ENCODE data around the gene SNRPD2. TPM values are rescaled to one million over a fixed set of nuclear protein-coding genes. Genes with fewer than 3 reads are reported as not detected.
"Not testable (repeated sequence)": the region's sequence is repeated elsewhere in the genome, so short reads cannot be mapped to it uniquely, and the experiment has no call there.

The SNRPD2 gene
- 100 to 1,000 TPM; 634 to 652 TPM for total RNA-seq

DNA sequence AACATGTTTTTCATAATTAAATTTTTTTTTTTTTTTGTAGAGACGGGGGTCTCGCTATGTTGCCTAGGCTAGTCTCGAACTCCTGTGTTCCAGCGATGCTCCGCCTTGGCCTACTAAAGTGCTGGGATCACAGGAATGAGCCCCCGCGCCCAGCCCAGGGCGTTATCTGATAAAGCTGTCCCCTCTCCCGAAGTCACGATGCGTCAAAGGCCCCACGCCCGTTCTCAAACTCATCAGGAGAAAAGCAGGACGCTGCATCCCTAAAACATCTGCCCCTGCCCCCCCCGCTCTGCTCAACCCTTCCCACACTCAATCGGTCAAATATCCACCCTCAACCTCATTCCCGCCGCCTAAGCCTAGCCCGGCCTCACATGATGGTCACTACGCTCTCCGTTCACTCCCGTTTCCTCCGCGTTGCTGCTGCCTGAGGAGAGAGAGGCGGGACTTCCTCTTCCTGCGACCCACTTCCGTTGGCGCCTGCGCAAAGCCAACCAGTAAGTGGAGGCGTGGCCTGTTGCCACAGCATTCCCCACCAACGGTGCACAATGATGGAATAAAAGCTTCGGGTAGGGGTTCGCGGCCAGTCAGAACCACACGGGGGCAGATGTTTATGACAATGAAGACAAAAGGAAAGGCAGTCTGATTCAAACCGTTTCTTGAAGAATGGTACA is at the start of gene SNRPD2:
Gene SNRPD2, minus strand, starts transcription at position 438 of the 671 bp plus-strand sequence. Its CDS starts 65 bp downstream, at position 373.
- peak; percentile 95 for DNase-seq
- Mint-ChIP-seq H3K9me3 (ENCODE audit: insufficient read depth) (no peaks in the 10 kb centered on the region), H3K36me3 (ENCODE audit: low read depth) (peaks cover 40% of the 10 kb centered on the region), H3K27me3 (ENCODE audit: low read depth) (no peaks in the 10 kb centered on the region), H3K4me3 (peak within 1 kb of the TSS; percentile 91), H3K27ac (peak within 1 kb of the TSS; percentile 95), H3K4me1 (ENCODE audit: low read depth) (peaks cover 21% of the 10 kb centered on the region)
- POLR2A ChIA-PET = interaction anchor here (0.5 to 2.1 kb wide), 17 partner anchors 8 to 1104 kb away, joined by 3 to 11 read pairs (median 4); partner anchors contain the start of genes FBXO46 and SIX5
- CTCF ChIA-PET = interaction anchor here (1.0 to 6.7 kb wide), 33 partner anchors 12 to 1097 kb away, joined by 3 to 116 read pairs (median 7); partner anchors contain the start of genes DMWD, FBXO46, FOXA3 and GIPR
- ATAC-seq = peak; percentile 52

GRCh38 chr19:45739498-45740439 is 48.0 kb upstream of the SNRPD2 start:
- Mint-ChIP-seq H3K4me3 (no peak overlapping the region), H3K27ac (no peak overlapping the region), H3K4me1 (ENCODE audit: low read depth) (no peaks in the 10 kb centered on the region), H3K27me3 (ENCODE audit: low read depth) (peaks cover 4% of the 10 kb centered on the region), H3K36me3 (ENCODE audit: low read depth) (no peaks in the 10 kb centered on the region), H3K9me3 (ENCODE audit: insufficient read depth) (no peaks in the 10 kb centered on the region)
- no peak for ATAC-seq
- POLR2A ChIA-PET = no interaction called here
- CTCF ChIA-PET = interaction anchor here (0.7 to 1.3 kb wide), 3 partner anchors 9 to 59 kb away, joined by 3 read pairs; partner anchors contain the start of genes FBXO46 and SIX5
- DNase-seq = no peak

GRCh38 chr19:45733160-45733810 is 41.5 kb upstream of the SNRPD2 start, which contains the start of gene MEIOSIN:
Gene MEIOSIN (plus strand): TSS chr19:45733439. CDS start chr19:45735377, 1,938 bp downstream.
- Mint-ChIP-seq H3K36me3 (ENCODE audit: low read depth) (no peaks in the 10 kb centered on the region), H3K27me3 (ENCODE audit: low read depth) (no peaks in the 10 kb centered on the region), H3K9me3 (ENCODE audit: insufficient read depth) (no peaks in the 10 kb centered on the region), H3K27ac (no peak within 1 kb of the TSS), H3K4me1 (ENCODE audit: low read depth) (peaks cover 17% of the 10 kb centered on the region), H3K4me3 (no peak within 1 kb of the TSS)
- POLR2A ChIA-PET = no interaction called here
- CTCF ChIA-PET = interaction anchor here (1.4 kb wide), 1 partner anchor 40 kb away, joined by 5 read pairs; no protein-coding TSS in a partner anchor
- no peak for ATAC-seq
- no peak for DNase-seq

DNA sequence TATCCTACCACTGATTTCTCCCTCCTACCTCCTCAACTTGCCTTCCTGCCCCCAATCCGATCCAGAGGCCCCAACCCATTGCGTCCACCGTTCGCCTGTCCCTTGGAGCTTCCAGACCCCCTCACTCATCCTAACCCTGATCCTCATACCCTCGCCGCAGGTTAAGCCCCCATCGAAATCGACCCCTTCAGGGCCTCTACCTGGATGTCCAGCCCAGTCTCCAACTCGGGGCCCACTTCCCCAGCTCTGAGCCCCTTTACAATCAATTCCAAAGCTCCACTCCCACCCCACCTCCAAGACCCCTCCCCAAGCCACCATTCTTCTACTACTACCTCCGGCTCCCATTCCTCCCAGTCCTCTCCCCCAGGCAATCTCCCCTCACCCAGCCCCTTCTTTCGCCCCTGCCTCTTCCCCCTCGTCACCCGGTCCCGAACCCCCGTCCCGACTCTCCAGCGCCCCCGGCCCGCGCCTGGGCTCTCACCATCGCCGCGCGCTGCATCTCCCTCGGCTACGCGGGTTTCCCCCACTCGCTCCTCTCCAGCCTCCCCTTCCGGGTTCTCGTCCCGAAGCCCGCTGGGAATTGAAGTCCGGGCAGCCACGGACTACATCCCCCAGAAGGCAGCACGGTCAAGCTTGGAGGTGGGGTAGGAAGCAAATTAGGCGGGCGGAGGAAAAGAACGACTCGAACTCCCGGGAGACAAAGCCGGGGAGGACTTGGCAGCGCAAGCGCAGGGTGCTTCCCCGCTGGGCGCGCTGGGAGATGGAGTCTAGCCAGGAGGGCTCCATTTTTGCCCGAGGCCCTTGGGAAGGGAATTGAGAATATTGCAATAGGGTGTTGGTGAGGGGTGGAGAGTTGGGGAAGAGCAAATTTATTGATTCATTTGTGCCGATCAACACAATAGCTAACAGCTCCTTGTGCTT is 38.9 kb upstream of the SNRPD2 start, which contains the start of gene FBXO46:
Gene FBXO46, minus strand, starts transcription at position 529 of the 921 bp plus-strand sequence. CDS start 17,401 bp downstream, outside the sequence.
- DNase-seq (peak; percentile 97), ATAC-seq (peak; percentile 99)
- Mint-ChIP-seq H3K4me1 (ENCODE audit: low read depth) (peaks cover 26% of the 10 kb centered on the region), H3K4me3 (peak within 1 kb of the TSS; percentile 91), H3K27ac (peak within 1 kb of the TSS; percentile 88), H3K36me3 (ENCODE audit: low read depth) (no peaks in the 10 kb centered on the region), H3K27me3 (ENCODE audit: low read depth) (no peaks in the 10 kb centered on the region), H3K9me3 (ENCODE audit: insufficient read depth) (no peaks in the 10 kb centered on the region)
- ChIA-PET POLR2A (interaction anchor here (1.2 to 2.5 kb wide), 5 partner anchors 10 to 61 kb away, joined by 3 to 22 read pairs (median 4); partner anchors contain the start of gene SNRPD2), CTCF (interaction anchor here (0.9 to 2.5 kb wide), 8 partner anchors 10 to 86 kb away, joined by 3 to 25 read pairs (median 4); partner anchors contain the start of genes QPCTL and SNRPD2)

GRCh38 chr19:45729800-45730290 is 38.1 kb upstream of the SNRPD2 start:
- ATAC-seq (no peak), DNase-seq (no peak)
- peaks cover 26% of the 10 kb centered on the region for H3K4me1 Mint-ChIP-seq (ENCODE audit: low read depth)
- peak overlapping the region; percentile 88 for H3K27ac Mint-ChIP-seq
- POLR2A ChIA-PET = interaction anchor here (1.2 to 2.5 kb wide), 3 partner anchors 12 to 62 kb away, joined by 4 to 22 read pairs (median 5); partner anchors contain the start of gene SNRPD2
- H3K9me3 Mint-ChIP-seq (ENCODE audit: insufficient read depth) = no peaks in the 10 kb centered on the region
- no peaks in the 10 kb centered on the region for H3K27me3 Mint-ChIP-seq (ENCODE audit: low read depth)
- H3K36me3 Mint-ChIP-seq (ENCODE audit: low read depth) = no peaks in the 10 kb centered on the region
- peak overlapping the region; percentile 91 for H3K4me3 Mint-ChIP-seq
- CTCF ChIA-PET = interaction anchor here (1.3 to 2.5 kb wide), 4 partner anchors 12 to 49 kb away, joined by 3 to 25 read pairs (median 14); partner anchors contain the start of genes QPCTL and SNRPD2

DNA sequence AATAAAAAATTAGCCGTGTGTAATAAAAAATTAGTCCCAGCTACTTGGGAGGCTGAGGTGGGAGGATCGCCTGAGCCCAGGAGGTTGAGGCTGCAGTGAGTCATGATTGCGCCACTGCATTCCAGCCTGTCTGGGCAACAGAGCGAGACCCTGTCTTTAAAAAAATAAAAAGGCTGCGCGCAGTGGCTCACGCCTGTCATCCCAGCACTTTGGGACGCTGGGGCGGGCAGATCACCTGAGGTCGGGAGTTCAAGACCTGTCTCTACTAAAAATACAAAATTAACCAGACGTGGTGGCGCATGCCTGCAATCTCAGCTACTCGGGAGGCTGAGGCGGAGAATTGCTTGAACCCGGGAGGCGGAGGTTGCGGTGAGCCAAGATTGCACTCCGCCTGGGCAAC is 36.9 kb upstream of the SNRPD2 start:
- CTCF ChIA-PET = interaction anchor here (0.7 kb wide), 1 partner anchor 315 kb away, joined by 3 read pairs; no protein-coding TSS in a partner anchor
- H3K36me3 Mint-ChIP-seq (ENCODE audit: low read depth); DNase-seq; ATAC-seq; H3K9me3 Mint-ChIP-seq (ENCODE audit: insufficient read depth); POLR2A ChIA-PET; H3K27me3 Mint-ChIP-seq (ENCODE audit: low read depth); H3K4me3 Mint-ChIP-seq; H3K27ac Mint-ChIP-seq: not testable (repeated sequence)
- peaks cover 29% of the 10 kb centered on the region for H3K4me1 Mint-ChIP-seq (ENCODE audit: low read depth)

- ATAC-seq; H3K27ac Mint-ChIP-seq; DNase-seq; H3K4me3 Mint-ChIP-seq; H3K9me3 Mint-ChIP-seq (ENCODE audit: insufficient read depth); H3K27me3 Mint-ChIP-seq (ENCODE audit: low read depth): not testable (repeated sequence)
- POLR2A ChIA-PET = interaction anchor here (1.1 kb wide), 1 partner anchor 11 kb away, joined by 3 read pairs; no protein-coding TSS in a partner anchor
- CTCF ChIA-PET = interaction anchor here (0.8 to 2.1 kb wide), 2 partner anchors 27 to 50 kb away, joined by 5 to 9 read pairs; partner anchors contain the start of genes QPCTL, SIX5 and SNRPD2
- Mint-ChIP-seq H3K36me3 (ENCODE audit: low read depth) (peaks cover 43% of the 10 kb centered on the region), H3K4me1 (ENCODE audit: low read depth) (peaks cover 38% of the 10 kb centered on the region)
Measured at GRCh38 chr19:45720065-45720464, 28.3 kb upstream of the SNRPD2 start.

GRCh38 chr19:45717983-45718650 is 26.4 kb upstream of the SNRPD2 start:
- POLR2A ChIA-PET = interaction anchor here (1.0 to 3.4 kb wide), 6 partner anchors 8 to 145 kb away, joined by 3 to 22 read pairs (median 8); partner anchors contain the start of genes FBXO46, QPCTL, SIX5 and SNRPD2
- Mint-ChIP-seq H3K27me3 (ENCODE audit: low read depth) (no peaks in the 10 kb centered on the region), H3K9me3 (ENCODE audit: insufficient read depth) (no peaks in the 10 kb centered on the region), H3K27ac (peak overlapping the region; percentile 89), H3K4me1 (ENCODE audit: low read depth) (peaks cover 38% of the 10 kb centered on the region), H3K36me3 (ENCODE audit: low read depth) (peaks cover 36% of the 10 kb centered on the region), H3K4me3 (peak overlapping the region; percentile 93)
- ATAC-seq (no peak), DNase-seq (no peak)
- CTCF ChIA-PET = interaction anchor here (0.5 to 6.1 kb wide), 9 partner anchors 12 to 1450 kb away, joined by 3 to 101 read pairs (median 5); partner anchors contain the start of genes FBXO46, QPCTL, SIX5 and SNRPD2

Measured in activated CD8-positive, alpha-beta T cell treated with anti-CD3 and anti-CD28 coated beads, Interleukin-2, amount 10 ng/mL, durations not matched to agents 7 days and 5 days (primary cell).